ENCODE measurements around the gene CCDC83. TPM values are rescaled to one million over a fixed set of nuclear protein-coding genes. Genes with fewer than 3 reads are reported as not detected.

The CCDC83 gene
- polyA plus RNA-seq, 1 donor: not detected

Other genes with a start within 250 kb of the CCDC83 start
- 9.6 TPM for gene DLG2, start 228.0 kb upstream of the CCDC83 start, polyA plus RNA-seq (ENCODE audit: insufficient read length)
- 40.6 TPM for gene TMEM126B, start 226.8 kb upstream of the CCDC83 start, polyA plus RNA-seq (ENCODE audit: insufficient read length)
- gene TMEM126A, start 207.4 kb upstream of the CCDC83 start, polyA plus RNA-seq (ENCODE audit: insufficient read length): 37.3 TPM
- gene CREBZF, start 190.3 kb upstream of the CCDC83 start, polyA plus RNA-seq (ENCODE audit: insufficient read length): 51.8 TPM
- 2.8 TPM for gene CCDC89, start 169.2 kb upstream of the CCDC83 start, polyA plus RNA-seq (ENCODE audit: insufficient read length)
- 78.9 TPM for gene SYTL2, start 44.2 kb upstream of the CCDC83 start, polyA plus RNA-seq (ENCODE audit: insufficient read length)
- 121 TPM for gene PICALM, start 213.7 kb downstream of the CCDC83 start, polyA plus RNA-seq (ENCODE audit: insufficient read length)